HUDEP-2 (cell line): ENCODE results near the gene TCEA2.
"Not testable (repeated sequence)": the region's sequence is repeated elsewhere in the genome, so short reads cannot be mapped to it uniquely, and the experiment has no call there.

Experiments
- DNase-seq, 76 experiments: peaks; one replicate each; lab custom pipeline; 2025; ENCODE audit not compliant: unreplicated experiment in 76 of 76; lab: John Stamatoyannopoulos, UW

The TCEA2 gene

DNA sequence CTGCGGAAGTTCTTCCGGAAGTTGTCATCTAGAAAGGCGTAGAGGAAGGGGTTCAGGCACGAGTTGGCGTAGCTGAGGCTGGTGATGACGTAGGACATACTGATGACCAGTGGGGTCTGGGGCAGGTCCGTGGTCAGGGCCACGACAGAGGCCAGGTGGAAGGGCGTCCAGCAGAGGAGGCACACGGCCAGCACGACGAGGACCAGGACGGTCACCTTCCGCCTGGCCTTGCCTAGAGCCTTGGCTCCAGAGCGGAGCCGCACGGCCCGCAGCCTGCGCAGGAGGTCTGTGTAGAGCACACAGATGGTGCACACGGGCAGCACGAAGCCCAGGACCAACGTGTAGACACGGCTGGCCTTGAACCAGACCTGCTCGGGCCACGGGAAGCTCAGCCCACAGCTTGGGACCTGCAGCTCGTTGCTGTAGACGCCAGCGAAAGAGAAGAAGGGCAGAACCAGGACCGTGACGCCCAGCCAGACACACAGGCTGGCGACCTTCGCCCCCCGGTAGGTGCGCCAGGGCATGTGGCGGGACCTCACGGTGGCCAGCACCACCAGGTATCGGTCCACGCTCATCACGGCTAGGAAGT, 42.9 kb downstream of the TCEA2 start:
- DNase-seq, result no peak

DNA sequence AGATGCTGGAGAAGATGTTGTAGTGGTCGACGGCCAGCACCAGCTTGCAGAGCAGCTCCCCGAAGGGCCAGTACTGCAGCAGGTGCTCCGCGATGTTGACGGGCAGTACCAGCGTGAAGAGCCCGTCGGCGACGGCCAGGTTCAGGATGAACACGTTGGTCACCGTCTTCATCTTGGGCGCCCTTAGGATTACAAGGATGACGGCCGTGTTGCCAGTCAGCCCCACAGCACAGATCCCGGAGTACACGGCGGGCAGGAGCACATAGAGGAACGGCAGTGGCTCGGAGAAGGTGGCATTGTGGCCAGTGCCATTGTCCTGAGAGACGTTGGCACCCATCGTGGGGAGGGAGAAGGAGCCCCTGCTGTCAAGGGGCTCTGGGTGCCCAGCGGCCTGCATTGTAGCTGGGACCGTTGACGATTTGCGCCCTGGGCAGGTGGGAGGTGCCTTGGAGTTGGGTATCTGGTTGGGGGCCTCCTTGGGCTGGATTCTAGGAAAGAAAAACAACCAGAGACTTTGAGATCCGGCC, 43.5 kb downstream of the TCEA2 start:
- no peak for DNase-seq

DNA sequence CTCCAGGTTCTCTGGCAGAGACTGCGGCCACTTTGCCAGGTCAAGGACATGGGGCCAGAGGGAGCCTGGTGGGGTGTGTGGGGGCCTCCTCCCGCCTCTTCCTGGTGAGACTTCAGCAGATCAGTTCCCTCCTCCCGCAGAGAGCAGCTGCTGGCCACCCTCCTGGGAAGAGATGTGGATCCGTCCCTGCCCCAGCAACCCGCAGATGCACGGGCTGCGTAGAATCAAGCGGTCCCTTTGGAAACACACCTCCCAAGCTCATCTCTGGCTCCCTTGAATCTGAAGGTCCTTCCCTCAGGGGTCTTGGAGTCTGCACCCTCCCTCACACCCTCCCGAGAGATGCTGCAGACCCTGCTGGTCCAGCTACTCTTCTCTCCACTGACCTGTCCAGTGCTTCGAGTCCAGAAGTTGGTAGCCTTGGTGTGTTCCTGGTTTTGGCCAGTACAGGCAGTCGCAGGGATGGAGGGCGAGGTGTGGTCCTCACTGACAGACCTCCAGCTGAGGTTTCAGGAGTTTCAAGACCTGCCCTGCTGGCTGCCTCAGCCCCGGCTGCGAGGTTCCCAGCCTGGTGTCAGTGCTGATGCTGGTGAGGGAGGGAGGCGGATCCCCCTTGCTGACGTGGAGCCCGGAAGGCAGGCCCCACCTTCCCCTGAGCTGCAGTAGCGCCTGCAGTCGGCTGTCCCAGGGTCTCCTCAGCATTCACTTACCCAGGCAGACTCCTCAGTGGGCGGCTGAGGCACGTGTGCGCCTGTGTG, 44.2 kb downstream of the TCEA2 start, which contains the start of gene NPBWR2:
TSS of gene NPBWR2 (minus strand) at position 585 of the 755 bp plus-strand sequence. CDS start 734 bp downstream, outside the sequence.
- DNase-seq, result no peak

DNA sequence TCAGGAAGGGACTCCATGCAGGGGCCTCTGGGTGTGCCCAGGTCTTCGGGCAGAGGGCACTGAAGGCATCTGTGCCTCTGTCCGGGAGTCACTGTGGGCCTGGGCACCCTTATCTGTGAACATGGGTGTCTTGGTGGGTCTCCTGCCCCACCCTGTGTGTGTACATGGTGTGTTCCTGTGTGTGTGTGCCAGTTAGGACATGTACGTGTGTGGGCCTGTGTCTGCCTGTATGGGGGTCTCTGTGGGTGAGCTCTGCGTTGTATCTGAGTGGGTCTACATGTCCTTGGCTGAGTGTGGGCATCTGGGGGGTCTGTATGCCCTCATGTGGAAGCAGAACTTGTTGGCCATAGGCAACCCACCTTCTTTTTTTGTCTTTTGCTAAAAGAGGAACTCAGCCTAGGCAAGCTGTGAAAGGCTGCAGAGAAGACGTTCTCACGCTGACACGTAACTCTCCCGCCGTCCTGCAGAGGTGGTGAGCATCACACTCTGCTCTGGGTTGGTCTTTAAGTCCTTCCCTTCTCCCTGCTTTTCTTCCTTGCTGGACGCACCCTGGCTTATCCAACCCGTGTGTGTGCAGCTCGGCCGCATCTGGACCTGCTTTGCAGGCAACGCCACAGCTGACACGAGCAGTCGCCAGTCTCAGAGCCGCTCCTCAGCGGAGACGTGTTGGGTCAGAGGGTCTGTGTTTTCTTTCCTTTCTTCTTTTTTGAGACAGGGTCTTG, 44.9 kb downstream of the TCEA2 start:
- no peak for DNase-seq

DNA sequence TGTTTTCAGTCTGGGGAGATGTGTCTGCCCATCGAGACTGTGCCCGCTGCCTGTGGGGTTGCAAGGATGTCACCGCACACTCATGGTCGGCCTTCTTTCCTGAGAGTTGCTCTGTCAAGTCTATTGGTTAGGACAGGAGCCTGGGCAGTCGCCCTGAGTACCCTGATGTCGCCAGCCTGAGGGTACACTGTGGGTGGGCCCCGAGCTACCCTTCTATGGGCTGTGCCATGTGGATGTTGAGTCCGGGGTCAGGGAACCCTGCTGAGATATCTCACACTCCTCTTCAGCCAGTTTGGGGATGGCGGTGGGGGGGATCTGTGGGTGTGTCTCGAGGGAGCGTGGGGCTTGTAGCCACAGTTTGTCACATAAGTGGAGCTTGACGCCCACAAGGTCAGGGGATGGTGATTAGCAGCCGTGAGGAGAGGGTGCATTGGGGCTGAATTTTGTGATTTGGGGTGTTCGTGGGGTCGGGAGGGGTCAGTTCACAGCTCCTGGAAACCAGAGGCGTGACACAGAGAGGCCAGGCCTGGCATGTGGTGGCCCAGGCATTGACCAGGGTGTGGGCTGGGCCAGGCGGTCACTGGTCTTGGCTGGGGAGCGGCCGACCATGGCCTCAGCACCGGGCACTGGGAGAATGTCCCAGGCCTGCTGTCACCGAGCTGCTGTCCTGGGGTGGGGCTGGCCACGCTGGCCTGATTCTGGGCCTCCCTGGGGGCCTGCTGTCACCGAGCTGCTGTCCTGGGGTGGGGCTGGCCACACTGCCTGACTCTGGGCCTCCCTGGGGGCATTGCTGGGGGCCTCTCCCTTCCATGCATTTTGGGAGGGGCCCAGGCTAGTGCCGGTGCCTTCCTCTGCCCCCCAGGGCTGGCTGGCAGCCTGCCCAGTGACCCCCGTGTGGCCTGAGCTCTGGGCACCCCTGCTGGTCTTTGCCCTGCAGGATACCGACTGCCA, 46.0 kb downstream of the TCEA2 start:
- DNase-seq, result no peak

DNA sequence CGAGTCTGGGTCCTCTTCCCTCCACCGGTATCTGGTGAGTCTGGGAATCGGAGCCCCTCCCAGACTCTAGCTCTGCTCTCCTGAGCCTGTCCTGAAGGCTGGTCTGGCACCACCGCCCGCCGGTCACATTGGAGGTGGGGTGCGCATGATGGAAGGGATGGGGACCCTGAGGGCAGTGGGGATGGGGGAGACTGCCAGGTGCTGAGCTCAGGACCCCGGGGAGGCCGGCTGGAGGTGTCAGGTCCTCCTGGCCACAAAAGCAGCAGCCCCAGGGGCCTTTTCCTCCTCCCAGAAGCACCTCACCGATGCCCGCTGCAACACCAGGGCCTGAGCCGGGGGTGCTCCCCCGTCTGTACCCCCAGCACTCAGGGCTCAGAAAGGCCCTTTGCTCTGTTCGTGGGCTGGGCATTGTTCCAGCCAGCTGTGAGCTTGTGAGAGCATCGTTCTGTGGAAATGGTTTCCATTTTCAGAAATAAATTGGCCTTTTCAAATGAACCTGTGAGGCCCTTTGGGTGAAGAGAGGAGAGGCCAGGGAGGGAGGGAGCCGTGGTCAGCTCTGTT, 46.9 kb downstream of the TCEA2 start:
- no peak for DNase-seq

- DNase-seq, result no peak
Observed at GRCh38 chr20:64110411-64111068, 47.5 kb downstream of the TCEA2 start.

DNA sequence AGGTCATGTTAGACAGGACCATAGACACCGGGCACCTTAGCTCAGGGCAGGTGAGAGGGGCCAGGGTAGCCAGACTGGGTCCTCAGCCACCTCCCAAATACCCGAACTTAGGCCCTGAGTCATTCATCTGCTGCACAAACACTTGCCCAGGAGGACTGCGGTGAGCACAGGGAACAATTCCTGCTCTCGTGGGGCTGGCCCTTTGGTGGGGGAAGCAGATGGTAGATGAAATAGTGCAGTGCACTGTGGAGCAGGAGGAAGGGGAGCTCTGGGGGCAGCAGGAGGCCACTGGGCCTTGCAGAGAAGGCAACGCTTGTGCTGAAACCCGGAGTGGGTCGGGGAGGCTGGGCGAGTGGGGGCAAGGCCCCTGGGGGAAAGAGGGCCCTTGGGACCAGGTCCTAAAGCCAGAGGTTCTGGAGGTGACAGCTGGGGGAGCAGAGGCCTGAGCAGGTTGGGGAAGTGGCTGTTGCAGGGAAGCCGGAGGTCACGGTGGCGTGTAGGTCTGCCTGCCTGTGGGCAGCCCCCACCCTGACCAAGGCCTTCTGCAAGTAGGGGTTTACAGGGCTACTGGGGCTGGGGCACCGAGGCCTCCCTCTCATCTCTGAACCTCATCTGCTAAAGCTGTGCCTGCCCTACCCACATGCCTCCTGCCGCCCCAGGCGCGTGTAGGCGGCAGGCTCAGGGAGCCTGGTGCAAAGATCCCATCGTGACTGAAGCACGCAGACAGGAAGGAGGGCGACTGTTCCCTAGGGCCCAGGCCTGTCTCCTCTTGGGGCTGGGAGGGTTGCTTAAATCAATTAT, 49.0 kb downstream of the TCEA2 start:
- no peak for DNase-seq

DNA sequence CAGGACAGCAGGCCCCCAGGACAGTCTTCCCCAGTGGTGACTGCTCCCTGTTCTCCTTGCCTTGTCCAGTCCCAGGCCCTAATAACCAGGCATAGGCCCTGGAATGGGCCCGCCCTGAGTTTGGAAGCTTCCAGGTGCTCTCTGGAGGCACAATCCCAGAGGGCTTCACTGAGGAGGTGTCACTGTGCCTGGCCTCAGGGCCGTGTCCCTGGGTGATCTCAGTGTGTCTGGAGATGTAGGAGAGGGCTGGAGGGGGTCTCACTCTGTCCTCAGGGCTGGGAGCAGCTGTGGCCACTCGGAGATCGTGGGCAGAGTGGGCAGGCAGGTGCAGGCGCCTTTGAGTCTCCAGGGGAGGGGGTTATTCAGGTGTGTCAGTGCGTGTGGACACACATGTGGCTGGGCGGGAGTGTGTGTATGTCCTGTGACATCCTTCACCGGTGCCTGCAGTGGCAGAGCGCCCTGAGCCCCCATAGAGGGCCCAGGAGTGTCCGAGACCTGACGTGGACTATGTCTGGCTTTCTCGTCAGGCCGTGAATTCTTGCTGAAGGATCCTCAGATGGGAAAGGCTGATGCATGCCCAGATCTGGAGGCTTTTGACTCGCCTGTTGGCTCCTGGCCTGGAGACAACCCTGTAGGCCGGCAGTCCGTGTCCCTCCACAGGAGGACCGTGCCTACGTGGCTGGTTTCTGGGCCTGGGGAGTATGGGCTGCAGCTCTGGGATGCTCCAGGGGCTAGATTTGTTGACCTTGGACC, 49.9 kb downstream of the TCEA2 start:
- no peak for DNase-seq

DNA sequence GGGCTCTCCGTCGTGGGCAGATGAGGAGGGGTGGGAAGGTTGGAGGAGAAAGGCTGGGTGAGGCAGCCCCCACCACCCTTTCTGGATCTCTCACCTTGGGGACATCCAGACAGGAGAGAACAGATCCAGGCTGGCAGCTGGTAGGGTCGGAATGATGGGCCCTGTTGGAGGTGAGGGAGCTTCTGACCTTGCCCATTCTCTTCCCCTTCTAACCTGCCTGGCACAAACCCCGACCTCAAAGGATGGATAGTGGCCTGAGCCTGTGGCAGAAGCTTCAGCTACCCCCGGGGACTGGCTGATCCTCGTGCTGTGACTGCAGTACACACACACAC, 50.4 kb downstream of the TCEA2 start:
- no peak for DNase-seq

DNA sequence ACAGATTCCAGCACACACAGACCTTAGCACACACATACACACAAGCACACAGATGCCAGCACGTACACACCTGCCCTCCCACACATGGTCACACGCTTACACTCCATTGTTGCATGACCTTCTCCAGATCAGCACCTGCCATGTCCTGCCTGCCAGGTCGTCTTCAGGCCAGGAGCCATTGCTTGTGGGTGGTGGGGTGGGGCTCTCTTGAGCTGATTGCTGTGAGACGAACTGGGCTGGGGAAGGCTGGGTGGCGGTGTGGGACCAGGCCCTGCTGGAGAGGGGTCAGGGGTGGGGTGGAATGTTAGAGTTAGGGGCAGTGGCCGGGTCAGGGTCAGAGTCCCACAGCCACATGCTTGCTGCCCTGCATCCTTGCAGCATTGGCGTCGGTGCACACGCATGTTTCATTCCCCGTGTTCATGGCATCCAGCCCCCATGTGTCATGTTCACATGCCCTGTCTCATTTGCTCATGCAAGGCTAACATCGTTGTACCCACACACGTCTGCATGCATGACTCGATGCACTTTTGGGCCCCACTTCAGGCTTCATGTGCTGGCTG, 50.9 kb downstream of the TCEA2 start:
- no peak for DNase-seq

DNA sequence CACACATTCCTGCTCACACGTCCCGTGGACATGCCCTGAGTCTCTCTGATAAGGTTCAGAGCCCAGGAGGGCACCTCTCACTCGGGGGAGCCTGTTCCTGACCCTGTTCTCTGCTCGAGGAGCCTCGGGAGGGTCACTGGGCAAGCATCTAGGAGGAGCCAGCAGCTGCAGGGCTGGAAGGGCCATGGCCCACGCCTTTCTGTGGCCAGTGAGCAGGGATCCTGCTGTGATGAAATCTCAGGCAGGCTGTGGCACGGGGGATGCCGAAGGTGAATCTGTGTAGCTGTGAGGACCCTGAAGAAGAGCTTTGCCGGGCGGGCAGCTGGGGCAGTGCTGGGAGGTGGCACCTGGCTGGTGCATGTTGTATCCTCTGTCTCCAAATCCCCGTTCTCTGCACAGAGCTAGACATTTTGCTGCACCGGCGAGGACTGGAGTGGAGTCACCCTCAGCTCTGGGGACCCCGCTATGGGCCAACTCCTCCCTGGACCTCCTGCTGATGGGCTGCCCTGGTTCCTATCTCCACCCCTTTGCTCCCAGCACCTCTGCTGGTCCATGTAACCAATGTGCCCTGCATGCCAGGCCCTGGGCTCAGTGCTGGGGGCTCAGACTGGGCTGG, 51.5 kb downstream of the TCEA2 start:
- DNase-seq, result no peak

DNA sequence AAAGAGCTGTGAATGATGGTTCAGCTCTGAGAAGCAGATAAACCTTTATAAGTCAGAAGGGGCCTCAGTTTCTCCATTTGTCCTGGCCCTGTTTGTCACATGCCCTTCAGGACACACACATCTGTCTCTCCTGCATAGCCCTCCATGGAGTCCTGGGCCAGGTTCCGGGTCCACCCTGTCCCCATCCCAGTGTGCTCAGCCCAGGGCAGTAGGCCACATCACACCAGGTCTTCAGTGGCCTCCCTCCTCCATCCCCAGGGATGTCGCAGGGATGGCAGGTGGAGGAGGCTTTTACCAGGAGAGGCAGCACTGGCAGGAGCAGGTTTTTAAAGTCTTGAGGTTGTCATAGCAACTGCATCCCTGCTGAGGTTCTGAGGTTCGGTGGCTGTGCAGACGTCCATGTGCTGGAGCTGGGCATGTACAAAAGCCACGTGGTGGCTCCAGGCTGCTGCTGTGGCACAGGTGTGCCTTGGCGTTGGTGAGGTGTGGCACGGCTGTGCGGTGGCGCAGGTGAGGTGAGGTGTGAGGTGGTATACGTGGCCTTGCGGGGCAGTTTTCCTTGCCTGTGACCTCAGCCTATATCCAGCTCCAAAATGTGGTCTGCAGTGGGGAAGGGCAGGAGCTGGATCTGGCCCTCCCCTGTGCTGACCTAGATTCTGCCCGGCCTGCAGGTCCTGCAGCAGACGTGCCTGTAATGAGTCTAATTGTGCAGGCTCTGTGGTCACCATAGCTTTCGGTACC, 52.3 kb downstream of the TCEA2 start:
- no peak for DNase-seq

DNA sequence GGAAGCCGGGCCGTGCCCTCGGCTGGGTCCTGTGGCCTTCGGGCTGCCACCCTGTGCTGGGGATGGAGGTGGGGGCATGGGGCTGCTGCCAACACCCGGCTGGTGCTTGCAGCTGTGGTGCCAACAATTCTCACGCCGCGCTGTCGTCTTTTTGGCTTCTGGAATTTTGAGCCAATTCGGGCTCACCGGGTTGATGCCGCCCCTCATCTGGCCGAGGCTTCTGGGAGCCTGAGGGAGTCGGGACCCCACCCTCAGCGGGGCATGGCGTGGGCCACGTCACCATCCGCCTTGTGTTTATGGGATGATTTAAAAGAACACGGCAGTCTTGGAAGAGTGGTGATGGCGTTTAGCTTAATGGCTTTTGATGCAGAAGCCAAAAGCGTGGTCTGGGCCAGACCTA, 53.0 kb downstream of the TCEA2 start:
- DNase-seq, result no peak

DNA sequence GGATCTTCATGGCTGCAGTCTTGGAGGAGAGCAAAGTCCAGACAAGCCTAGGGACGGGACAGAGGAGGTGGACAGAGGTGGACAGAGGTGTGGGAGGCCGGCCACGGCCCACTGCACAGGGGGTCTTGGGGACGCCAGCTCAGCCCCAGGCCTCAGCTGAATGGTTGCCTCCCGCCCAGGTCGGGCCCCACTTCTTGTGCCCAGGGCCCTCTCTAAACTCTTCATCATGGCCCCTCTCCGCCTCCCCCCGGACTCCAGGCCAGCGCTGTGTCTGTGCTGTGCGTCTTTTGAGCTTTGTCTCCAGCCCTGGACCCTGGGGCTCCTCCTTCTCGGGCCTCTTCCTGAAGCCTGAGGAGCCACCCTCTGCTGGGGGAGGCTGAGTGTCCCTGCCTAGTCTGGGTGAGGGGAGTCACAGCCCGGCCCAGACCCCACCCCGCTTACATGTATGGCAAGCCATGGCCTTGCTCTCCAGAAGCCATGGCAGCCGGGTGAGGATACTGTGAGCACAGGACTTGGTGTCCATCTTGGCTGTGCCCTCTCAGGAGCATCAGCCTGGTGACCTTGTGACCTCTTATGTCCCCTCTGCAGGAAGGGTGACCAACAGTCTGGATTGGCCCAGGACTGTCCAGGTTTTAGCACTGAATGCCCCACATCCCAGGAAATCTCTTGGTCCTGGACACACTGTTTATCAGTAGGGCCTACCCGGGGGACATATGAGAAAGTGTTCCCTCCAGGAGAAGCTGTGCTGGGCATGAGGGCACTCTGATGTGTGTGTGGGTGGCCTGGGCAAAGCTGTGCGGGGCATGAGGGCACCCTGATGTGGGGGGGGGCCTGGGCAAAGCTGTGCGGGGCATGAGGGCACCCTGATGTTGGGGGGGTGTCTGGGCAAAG, 53.8 kb downstream of the TCEA2 start:
- no peak for DNase-seq

DNA sequence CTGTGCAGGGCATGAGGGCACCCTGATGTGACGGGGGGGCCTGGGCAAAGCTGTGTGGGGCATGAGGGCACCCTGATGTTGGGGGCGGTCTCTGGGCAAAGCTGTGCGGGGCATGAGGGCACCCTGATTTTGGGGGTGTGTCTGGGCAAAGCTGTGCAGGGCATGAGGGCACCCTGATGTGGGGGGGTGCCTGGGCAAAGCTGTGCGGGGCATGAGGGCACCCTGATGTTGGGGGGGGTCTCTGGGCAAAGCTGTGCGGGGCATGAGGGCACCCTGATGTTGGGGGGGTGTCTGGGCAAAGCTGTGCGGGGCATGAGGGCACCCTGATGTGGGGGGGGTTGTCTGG, 54.4 kb downstream of the TCEA2 start:
- DNase-seq, result not testable (repeated sequence)
